Nephron progenitor cell (in vitro differentiated cells): ENCODE data around the gene AGXT2.

Source experiments
- DNase-seq: peaks from one replicate; pipeline ENCODE4 v3.0.0; 2021
- H3K27ac Mint-ChIP-seq: 2 replicates; pipeline ENCODE4 v1.8.0; 2021; ENCODE audit warnings: mild to moderate bottlenecking, moderate library complexity, mixed read lengths
- H3K27me3 Mint-ChIP-seq: 2 replicates; pipeline ENCODE4 v1.8.0; 2021; ENCODE audit warnings: mild to moderate bottlenecking, low read depth, mixed read lengths; ENCODE audit not compliant: poor library complexity
- H3K36me3 Mint-ChIP-seq: 2 replicates; pipeline ENCODE4 v1.8.0; 2021; ENCODE audit warnings: low read depth, mixed read lengths
- H3K4me1 Mint-ChIP-seq: 2 replicates; pipeline ENCODE4 v1.8.0; 2021; ENCODE audit warnings: mixed read lengths
- H3K4me3 Mint-ChIP-seq: 2 replicates; pipeline ENCODE4 v1.8.0; 2021; ENCODE audit warnings: mild to moderate bottlenecking, moderate library complexity, mixed read lengths
- H3K9me3 Mint-ChIP-seq: 2 replicates; pipeline ENCODE4 v1.8.0; 2021; ENCODE audit warnings: mild to moderate bottlenecking, moderate library complexity, mixed read lengths
- CTCF ChIP-seq: fragments of 200-600 bp; sonication (generic); IDR thresholded peaks from 2 replicates; pipeline ENCODE4 v1.5.0; 2021; ENCODE audit warnings: antibody characterized with exemption

The AGXT2 gene

GRCh38 chr5:35092703-35093102, 45.0 kb upstream of the AGXT2 start:
- peaks cover 2% of the 10 kb centered on the region for H3K27me3 Mint-ChIP-seq
- H3K36me3 Mint-ChIP-seq = no peaks in the 10 kb centered on the region
- no peak overlapping the region for H3K4me3 Mint-ChIP-seq
- no peak overlapping the region for H3K27ac Mint-ChIP-seq
- H3K4me1 Mint-ChIP-seq = peaks cover 34% of the 10 kb centered on the region
- TF ChIP-seq CTCF = no peak
- peaks cover 5% of the 10 kb centered on the region for H3K9me3 Mint-ChIP-seq
- no peak for DNase-seq

GRCh38 chr5:35091704-35092103, 44.0 kb upstream of the AGXT2 start:
- peaks cover 37% of the 10 kb centered on the region for H3K4me1 Mint-ChIP-seq
- peaks cover 5% of the 10 kb centered on the region for H3K9me3 Mint-ChIP-seq
- no peaks in the 10 kb centered on the region for H3K36me3 Mint-ChIP-seq
- no peak overlapping the region for H3K4me3 Mint-ChIP-seq
- no peak for TF ChIP-seq CTCF
- no peak overlapping the region for H3K27ac Mint-ChIP-seq
- H3K27me3 Mint-ChIP-seq = no peaks in the 10 kb centered on the region
- no peak for DNase-seq

- Mint-ChIP-seq H3K4me3 (no peak overlapping the region), H3K4me1 (peaks cover 37% of the 10 kb centered on the region), H3K27me3 (no peaks in the 10 kb centered on the region), H3K27ac (no peak overlapping the region), H3K9me3 (peaks cover 5% of the 10 kb centered on the region), H3K36me3 (no peaks in the 10 kb centered on the region)
- peak; percentile 52 for DNase-seq
- TF ChIP-seq CTCF = peak; percentile 64
Observed at GRCh38 chr5:35089334-35090314, 41.9 kb upstream of the AGXT2 start.

DNA sequence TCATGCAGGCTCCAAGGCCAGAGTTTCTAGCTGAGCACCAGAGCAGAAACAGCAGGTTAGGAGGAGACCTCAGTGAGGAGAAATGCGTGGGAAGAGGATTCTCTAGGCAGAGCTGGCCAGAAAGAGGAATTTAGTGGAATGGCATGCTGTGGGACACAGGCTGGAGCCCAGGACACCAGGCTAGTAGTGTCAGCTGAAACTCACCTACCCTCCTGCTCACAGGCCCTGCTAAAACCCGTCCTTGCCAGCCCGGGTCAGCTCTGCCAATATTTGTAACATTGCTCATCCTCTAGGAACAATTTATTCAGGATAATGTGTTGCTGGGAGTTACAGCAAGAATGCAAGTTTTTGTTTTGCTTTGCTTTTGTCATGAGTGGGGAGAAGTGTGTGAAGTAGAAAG, 40.2 kb upstream of the AGXT2 start:
- no peak for TF ChIP-seq CTCF
- H3K27ac Mint-ChIP-seq = no peak overlapping the region
- peaks cover 3% of the 10 kb centered on the region for H3K27me3 Mint-ChIP-seq
- H3K4me1 Mint-ChIP-seq = peaks cover 33% of the 10 kb centered on the region
- H3K9me3 Mint-ChIP-seq = peaks cover 5% of the 10 kb centered on the region
- DNase-seq = no peak
- no peak overlapping the region for H3K4me3 Mint-ChIP-seq
- H3K36me3 Mint-ChIP-seq = no peaks in the 10 kb centered on the region

GRCh38 chr5:35083150-35083549, 35.4 kb upstream of the AGXT2 start:
- peaks cover 11% of the 10 kb centered on the region for H3K4me1 Mint-ChIP-seq
- DNase-seq = no peak
- peaks cover 1% of the 10 kb centered on the region for H3K36me3 Mint-ChIP-seq
- H3K27ac Mint-ChIP-seq = no peak overlapping the region
- H3K27me3 Mint-ChIP-seq = peaks cover 3% of the 10 kb centered on the region
- H3K9me3 Mint-ChIP-seq = peaks cover 24% of the 10 kb centered on the region
- H3K4me3 Mint-ChIP-seq = no peak overlapping the region
- TF ChIP-seq CTCF = no peak

GRCh38 chr5:35082530-35082929, 34.8 kb upstream of the AGXT2 start:
- no peak overlapping the region for H3K27ac Mint-ChIP-seq
- DNase-seq = no peak
- no peak for TF ChIP-seq CTCF
- no peak overlapping the region for H3K4me3 Mint-ChIP-seq
- peaks cover 3% of the 10 kb centered on the region for H3K27me3 Mint-ChIP-seq
- H3K4me1 Mint-ChIP-seq = peaks cover 5% of the 10 kb centered on the region
- H3K36me3 Mint-ChIP-seq = peaks cover 8% of the 10 kb centered on the region
- peaks cover 30% of the 10 kb centered on the region for H3K9me3 Mint-ChIP-seq
